HG02623 (cell line): Measurements from ENCODE around the gene GPR180.

Experiments
- ATAC-seq: cut with Tn5 transposase; IDR thresholded peaks from one replicate; pipeline ENCODE4 v1.9.1; 2021; ENCODE audit warnings: moderate library complexity; ENCODE audit not compliant: unreplicated experiment

Gene GPR180

DNA sequence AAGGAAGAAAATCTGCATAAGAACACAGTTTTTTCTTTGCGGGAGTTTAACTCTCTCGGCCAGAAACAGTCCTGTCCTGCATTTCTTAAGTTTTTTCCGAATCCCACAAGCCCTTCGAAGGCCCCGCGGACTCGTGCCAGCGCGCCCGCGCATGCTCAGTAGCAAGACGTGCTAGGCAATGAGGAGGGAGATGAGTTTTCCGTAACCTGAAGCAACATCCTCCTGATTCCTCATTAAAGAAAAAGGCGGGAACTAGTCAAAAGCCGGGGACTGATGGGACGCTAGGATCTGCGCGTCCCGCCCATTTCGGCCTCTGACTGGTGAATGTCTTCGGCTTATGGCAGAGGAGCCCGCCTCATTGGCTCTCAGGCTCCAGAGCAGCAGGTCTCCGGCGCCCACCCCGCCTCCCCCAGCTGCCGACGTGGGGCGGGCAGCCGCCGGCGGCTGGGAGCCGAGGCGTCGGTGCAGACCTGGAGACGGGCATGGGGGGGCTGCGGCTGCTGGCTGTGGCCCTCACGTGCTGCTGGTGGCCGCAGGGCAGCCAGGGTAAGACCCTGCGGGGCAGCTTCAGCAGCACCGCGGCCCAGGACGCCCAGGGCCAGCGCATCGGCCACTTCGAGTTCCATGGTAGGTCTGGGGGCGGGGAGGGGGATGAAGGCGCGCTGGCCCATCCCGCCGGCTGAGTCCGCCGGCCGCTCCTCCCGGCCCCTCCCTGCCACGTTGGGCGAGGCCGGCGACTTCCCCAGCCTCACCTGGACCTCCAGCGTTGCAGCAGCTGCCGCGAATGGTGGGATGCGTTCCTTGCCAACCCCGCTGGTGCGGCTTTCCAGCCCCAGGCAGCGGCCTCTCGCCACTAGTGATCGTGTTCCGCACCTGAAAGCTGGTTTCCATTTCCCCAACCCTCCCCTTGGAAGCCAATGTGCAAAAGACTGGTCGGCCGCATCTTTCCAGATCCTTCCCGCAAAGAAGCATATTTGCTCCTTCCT lies at the start of gene GPR180:
Gene GPR180, plus strand, starts transcription at position 412 of the 986 bp plus-strand sequence. Its CDS starts 71 bp downstream, at position 483.
- ATAC-seq, result peak; percentile 100

DNA sequence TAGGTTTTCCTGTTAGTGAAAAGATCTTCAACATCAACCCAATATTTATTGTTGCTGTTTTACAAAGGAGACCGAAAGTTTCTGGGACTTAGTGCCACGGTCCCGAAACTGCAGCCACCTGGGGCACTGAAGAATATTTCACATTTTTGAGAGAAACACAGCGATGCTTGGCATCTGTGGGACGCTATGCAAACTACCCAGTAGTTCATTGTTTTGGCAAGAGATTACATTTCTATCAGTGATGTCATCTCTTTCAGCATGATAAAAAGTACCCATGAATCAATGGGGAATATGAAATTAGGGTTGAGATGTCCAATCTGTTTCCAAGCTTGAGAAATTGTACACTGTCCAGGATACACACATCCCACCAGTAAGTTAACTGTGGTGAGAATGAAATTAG lies 49.6 kb upstream of the GPR180 start:
- ATAC-seq, result no peak

DNA sequence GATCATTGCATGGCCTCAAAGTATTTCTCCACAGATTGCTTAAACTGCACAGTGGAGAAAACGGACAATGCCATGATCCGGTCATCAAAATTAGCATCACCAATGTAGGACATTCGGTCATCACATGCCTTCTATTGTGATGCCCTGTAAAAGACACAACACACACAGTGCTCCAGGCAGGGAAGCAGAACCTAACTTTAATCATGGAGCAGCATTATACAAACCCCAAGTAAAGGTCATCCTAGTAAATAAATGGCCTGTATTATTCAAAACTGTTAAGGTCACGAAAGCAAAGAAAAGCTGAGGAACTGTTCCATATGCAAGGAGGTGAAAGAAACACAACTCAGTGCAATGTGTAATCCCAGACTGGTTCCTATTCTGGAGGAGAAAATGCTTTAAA lies 47.9 kb upstream of the GPR180 start:
- ATAC-seq, result no peak

DNA sequence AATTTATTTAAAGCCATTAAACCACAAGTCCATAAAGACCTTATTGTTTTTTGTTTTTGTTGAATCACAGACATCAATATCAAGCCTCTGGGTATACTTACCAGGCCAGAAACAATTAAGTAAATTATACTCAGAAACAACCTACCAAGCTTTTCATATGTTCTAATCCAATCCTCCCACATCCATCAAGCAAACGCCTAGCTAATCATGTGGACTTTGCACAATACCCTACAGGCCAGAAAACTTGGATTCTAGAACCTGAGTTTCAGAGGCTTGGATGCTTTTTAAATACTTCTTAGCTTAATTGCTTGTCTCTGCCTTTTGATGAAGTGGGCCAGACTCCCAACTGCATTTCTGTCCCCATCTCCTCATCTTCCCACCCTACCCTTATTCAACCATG lies 45.6 kb upstream of the GPR180 start:
- no peak for ATAC-seq

DNA sequence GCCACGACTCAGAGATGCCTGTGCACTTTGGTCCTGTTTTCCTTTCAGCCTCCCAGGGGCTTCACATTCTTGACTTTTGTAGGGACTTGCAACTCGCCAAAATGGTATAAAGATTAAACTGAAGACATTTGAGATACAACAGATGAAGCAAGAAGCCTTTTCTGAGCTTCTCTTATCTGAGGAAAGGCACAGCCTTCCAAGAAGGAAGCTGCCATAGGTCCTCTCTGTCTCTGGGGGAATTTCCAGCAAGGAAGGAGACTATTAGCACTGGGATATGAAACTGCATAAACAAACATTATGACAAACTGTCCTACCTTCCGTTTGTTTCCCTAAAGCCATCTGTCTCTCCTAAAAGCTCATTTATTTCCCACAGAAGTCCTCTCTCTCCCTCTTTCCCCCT lies 45.0 kb upstream of the GPR180 start:
- no peak for ATAC-seq

DNA sequence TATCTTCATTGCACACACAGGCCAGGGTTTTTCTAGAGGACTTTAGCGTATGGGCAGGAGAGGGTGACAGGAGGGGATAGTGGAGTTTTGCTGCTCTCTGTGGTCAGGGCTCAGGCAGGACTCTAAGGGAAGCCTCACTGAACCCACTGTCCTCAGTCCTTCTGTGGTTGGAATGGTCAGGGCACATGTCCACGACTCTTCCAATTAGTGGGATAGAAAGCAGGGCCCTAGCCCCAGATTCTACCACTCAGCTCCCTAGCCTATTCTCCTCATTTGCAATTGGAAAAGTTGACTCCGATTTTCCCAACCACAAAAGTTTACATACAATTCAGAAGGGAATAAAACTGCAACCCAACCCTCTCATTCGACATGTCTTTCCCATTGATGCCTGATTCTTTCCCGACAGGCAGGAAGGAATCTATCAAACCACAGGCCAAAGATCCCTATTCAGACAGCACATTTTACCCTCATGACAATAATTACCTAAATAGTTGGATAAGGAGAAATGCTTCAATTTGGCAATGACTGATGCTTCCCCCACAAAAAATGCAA lies 43.9 kb upstream of the GPR180 start:
- no peak for ATAC-seq

DNA sequence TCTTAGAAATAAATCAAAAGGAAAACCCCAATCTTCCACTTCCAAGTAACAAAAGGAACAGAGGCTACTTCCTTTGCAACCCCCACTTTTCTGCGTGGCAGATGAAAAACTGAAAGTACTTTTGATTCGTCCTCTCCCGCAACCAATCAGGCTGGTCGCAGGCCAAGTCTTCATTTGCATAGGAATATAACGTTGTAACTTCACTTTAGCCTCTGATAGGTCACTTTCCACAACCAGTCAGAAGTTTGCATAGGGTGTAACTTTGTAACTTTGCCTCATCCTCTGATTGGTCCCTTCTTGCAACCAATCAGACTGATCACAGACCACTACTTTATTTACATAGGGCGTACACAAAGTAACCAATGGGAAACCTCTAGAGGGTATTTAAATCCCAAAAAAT lies 42.9 kb upstream of the GPR180 start:
- ATAC-seq, result no peak

DNA sequence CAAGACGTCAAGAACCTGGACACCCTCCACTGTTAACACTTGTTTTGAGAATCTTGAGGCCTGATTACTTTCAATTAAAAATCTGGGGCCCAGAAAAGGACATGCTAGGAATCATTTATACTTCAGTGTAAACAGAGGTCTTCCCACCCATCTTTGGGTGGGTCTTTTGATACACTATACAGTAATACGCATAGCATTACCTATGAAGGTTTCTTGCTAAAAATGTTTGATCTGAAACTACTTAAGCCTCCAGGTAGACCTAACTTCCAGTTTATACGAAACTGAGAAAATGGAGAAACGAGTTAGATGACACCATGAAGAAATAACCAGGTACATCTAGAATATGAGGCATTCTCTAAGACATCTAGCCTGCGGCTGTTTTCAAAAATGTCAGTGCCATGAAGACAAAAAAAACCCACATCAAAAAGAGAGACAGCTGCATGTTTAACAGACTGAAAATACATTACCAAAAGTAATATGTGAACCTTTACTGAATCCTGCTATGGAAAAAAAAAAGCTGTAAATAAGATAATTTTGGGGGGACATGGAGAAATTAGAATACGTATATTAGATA lies 42.3 kb upstream of the GPR180 start:
- no peak for ATAC-seq

DNA sequence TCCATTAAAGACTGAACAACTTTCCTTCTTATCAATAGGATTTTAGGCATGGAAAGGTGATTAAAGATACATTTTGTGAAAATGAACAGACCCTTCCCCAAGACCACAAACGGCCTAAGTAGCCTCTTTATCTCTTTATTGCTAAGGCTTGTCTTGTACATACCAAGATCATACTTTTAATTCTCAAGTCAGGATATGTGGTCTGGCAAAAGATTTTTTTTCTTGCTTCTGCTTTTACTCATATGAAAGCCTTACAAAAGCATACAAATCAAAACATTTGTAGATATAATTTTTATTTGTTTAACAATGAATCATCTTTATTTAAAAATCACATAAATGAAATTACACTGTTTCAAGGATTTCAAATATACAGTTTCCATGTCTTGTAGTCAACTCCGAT lies 41.5 kb upstream of the GPR180 start:
- no peak for ATAC-seq

DNA sequence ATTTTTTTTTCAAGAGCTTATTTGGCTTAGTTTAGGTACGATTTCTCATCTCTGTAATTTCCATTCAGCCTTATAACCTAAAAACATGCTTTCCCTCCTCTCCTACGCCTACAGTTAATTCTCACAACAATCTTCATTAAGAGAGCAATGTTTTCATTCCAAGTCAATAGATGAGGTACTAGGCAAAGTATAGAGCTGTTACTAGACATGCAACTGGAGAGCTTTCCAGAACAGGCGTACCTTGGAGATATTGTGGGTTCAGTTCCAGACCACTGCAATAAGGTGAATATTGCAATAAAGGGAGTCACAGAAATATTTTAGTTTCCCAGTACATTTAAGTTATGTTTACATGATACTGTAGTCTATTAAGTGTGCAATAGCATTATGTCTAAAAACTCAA lies 40.5 kb upstream of the GPR180 start:
- ATAC-seq, result no peak

DNA sequence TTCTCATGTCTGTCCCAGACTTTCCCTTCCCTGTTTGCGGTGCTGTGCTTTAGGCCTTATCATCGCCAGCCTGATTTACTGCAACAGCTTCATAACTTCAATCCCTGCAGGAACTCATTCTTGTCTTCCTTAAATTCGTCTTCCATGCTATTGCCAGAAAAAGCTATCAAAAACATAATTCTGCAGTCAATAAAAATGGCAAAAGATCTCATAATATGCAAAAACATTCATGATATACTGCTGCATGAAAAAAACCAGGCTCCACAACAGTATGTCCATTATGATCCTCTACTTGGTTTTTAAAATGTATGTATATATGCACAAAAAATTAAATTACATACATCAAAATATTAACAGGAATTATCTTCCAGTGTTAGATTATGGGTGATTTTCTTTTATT lies 34.1 kb upstream of the GPR180 start:
- no peak for ATAC-seq

DNA sequence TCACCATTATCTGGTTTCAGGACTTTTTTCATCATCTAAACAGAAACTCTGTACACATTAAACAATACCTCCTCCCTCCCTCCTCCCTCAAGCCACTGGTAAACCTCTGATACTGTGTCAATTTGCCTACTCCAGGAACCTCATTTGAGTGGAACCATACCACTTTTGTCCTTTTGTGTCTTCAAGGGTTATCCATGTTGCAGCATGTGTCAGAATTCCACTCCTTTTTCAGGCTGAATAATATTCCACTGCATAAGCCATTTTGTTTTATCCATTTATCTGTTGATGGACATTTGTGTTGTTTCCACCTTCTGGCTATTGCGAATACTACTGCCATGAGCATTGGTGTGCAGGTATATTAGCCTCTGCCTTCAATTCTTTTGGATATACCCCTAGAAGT lies 33.2 kb upstream of the GPR180 start:
- ATAC-seq, result no peak

DNA sequence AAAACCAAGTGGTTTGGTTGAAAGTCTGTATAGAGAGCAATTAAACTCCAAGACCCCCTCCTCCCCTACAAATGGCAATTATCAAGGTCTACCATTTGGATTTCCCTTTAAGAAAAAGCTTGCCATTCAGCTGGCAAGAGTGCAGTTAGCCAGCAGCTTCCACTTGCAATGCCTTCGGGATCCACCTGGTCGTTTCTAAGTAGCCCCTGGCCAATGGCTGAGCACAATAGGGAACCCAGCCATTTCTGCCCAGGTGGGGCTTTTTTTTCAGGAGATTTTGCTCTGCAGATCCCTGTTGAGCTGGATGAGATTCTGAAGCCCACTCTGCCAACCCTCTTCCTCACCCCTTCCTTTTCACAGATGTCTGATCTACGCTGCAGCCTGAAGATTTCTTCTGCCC lies 32.0 kb upstream of the GPR180 start:
- no peak for ATAC-seq

DNA sequence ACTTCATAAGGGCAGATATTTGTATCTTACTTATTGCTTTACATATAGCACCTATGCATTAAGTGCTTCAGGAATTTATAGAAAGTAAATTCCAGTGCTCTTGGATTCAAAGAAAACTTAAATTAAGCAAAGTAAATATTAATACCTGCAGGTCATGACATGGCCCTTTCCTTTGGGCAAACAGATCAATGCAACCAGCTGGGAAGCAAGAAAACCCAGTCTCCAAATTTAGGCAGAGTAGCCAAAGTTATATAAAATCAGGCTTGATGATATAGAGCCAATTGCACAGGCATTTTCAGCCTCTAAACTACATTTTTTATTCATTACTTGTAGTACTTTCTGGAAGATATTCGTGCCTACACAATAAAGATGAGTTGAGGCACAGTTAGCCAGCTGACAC lies 22.6 kb upstream of the GPR180 start:
- ATAC-seq, result no peak

DNA sequence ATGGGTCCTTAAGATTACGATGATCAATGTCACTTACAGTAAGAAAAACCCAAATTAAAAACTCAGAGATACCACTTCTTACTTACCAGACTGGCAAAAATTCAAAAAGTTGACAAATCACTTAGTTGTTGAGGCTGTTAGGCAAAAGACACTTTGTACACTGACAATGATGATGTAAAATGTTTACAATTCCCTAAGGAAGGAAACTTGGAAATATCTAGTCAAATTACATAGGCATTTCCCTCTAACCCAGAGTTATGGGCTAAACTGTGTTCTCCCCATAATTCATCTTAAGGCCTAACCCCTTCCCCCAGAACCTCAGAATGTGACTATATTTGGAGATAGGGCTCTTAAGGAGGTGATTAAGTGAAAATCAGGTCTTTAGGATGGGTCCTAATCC lies 17.7 kb upstream of the GPR180 start:
- ATAC-seq, result no peak

DNA sequence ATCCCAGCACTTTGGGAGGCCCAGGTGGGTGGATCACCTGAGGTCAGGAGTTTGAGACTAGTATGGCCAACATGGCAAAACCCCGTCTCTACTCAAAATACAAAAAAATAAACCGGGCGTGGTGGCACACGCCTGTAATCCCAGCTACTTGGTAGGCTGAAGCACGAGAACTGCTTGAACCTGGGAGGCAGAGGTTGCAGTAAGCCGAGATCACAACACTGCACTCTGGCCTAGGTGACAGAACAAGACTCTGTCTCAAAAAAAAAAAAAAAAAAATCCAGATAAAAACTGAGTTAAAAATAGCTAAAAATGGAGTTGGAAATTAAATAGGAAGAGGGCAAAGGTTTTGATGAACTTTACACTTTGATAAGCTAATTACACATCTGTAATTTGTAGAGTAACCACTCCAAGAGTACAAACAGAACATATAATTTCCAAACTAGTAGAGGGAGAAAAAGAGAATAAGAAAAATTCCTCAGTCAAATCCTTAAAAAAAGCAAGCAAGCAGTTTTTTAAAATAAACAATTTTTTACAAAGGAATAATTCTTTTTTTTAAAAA lies 16.0 kb upstream of the GPR180 start:
- no peak for ATAC-seq

DNA sequence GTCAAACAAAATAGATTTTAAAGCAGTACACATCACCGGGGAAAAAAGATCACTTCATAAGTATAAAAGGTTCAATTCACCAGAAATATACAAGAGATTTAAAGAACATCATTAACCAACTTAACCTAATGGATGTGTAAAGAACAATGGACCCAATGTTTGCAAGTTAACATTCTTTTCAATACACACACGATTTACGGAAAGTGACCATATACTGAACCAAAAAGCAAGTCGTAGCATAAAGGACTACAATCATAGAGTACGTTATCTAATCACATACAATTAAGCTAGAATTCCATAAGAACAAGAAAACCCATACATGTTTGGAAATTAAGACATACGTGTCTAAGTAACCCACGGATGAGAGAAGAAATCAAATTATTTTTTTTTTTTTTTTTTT lies 15.3 kb upstream of the GPR180 start:
- no peak for ATAC-seq

DNA sequence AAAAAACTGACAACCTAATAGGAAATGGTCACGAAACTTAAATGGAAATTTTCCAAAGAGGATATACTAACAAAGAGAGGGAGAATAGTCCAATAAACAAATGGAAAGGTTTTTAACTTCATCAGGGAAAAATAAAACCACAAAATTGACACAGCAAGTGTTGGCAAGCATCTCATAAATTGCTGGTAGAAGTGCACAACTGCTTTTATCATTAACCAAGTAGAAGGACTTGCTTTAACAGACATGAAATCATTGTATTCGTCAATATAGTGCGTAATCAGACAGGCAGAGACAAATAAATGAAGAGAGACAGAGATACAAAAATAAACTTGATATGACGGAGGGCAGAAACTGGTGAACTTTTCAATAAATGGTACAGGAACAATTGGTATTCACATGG lies 13.1 kb upstream of the GPR180 start:
- ATAC-seq, result no peak

DNA sequence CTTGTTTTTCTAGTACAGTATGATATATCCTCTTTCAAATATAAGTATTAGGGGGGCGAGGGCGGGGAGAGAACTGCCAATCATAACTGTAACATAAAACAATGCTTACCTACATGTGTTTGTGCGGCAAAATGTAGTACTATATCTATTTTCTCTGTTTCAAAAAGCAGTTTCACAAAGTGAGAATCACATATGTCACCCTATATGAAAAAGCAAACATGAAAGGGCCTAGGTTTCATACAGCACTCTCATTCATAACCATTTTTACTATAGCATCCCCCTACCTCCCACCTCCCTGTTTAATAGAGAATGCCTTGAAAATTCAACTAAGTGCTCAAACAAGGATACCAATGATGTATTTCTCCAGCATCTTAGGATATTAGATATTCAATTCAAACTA lies 10.9 kb upstream of the GPR180 start:
- no peak for ATAC-seq

DNA sequence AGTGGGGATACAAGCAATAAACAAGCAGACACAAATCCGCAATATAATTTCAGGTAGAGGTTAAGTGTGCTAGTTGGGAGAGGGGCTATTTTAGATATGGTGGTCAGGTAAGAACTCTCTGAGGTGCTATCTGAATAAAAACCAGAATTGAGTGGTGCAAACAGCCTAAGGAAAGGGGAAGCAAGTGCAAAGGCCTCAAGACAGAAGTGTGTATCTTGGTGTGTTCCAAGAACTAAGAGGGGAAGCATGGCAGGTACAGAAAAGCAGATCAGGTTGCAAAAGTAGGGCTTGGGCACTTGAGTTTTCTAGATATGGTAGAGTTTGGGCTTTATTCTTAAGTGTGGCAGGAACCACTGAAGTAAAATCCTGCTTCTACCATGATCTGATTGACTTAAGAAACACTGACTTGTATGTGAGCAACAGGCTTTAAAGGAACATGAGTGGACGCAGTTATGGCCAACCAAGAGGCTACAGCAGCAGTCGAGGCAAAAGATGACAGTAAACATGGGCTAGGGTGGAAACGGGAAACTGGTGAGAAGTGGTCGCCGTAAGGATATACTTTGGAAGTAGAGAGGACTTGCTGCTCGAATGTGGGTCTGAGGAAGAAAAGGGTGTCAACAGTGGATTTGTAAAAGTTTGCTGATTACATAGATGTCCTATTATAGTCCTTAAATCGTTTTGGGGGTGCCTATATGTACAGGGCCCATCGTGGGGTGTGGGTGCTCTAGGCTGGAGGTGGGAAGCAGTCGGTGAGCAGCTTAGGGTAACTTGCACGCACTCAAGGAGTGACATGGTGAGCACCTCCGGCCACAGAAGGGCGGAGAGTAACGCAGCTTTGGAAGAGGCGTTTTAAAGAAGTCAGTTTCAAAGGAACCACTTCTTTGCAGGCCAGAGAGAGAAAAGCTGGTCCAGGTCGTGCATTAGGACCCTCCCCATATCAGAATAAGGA lies 6.4 kb upstream of the GPR180 start:
- ATAC-seq, result peak; percentile 47
